ENCODE measurements around the gene ZFYVE28. TPM values are rescaled to one million over a fixed set of nuclear protein-coding genes. Genes with fewer than 3 reads are reported as not detected.

Gene ZFYVE28
- total and polyA plus RNA-seq, 8 donors, result 2.2 to 12.4 (median 3.9) TPM

DNA sequence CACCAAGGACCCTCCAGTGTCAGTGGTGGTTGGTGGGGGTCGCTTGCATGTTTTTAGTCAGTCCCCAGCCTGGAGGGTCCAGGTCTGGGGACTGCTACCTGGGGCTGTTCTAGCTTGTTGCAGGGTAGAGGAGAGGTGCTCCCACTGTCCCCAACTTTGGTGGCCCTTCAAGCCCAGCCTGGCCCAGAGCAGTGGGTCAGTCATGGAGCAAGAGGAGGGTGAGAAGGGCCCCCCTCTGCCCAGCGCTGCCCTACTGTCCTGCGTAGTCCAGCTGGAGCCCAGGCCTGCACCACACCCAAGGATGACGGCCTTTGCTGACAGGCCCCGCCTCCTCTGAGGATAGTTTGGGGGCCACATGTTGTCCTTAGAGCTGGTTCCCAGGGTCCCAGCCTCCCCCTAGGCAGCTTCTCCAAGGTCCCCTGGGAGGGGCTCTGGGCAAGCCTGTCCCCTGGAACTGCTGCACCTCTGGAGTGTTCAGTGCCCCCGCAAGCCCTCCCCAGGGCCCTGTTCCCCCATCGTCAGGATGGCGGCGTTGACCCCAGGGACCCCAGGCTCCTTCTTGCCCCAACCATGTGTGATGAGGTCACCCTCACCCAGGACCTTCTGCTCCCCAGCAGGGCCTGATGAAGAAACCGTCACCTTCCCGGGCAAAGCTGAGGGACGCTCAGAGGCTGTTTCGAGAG lies 7.1 kb upstream of the ZFYVE28 start:
- ATAC-seq (no peak), DNase-seq (no peak)
- H3K4me1 ChIP-seq, result no peaks in the 10 kb centered on the region
- TF ChIP-seq, protein P1, sequence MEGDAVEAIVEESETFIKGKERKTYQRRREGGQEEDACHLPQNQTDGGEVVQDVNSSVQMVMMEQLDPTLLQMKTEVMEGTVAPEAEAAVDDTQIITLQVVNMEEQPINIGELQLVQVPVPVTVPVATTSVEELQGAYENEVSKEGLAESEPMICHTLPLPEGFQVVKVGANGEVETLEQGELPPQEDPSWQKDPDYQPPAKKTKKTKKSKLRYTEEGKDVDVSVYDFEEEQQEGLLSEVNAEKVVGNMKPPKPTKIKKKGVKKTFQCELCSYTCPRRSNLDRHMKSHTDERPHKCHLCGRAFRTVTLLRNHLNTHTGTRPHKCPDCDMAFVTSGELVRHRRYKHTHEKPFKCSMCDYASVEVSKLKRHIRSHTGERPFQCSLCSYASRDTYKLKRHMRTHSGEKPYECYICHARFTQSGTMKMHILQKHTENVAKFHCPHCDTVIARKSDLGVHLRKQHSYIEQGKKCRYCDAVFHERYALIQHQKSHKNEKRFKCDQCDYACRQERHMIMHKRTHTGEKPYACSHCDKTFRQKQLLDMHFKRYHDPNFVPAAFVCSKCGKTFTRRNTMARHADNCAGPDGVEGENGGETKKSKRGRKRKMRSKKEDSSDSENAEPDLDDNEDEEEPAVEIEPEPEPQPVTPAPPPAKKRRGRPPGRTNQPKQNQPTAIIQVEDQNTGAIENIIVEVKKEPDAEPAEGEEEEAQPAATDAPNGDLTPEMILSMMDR (IDR thresholded peaks at IDR 0.05), result no peak
- no peaks in the 10 kb centered on the region for H3K9me3 ChIP-seq
- intact Hi-C loops (cut with DNase I), result no loop called here
- no peak overlapping the region for H3K4me3 ChIP-seq
- no peaks in the 10 kb centered on the region for H3K36me3 ChIP-seq
- peaks cover 0 to 26% of the 10 kb centered on the region in 2 donors for H3K27me3 ChIP-seq
- H3K27ac ChIP-seq, result no peak overlapping the region

DNA sequence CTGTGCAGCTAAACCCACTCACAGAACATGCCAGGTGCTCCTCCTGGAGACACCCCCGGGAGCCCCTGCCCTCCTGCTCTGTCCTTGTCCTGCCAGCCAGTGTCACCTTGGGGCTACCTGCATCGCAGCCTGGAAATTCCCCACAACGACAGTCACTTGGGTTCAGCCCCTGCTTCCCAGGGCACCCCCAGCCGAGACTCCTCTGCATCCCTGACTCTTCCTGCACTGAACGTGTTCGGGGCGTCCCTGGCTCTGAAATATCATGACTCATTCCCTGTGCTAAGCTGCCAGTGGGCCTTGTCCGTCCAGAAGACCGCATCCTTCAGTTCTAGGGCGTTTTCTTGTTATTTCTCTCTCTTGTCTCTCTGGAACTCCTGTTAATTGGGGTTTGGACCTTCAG lies 6.1 kb upstream of the ZFYVE28 start:
- ATAC-seq (no peak), DNase-seq (no peak)
- no peaks in the 10 kb centered on the region for H3K9me3 ChIP-seq
- H3K27me3 ChIP-seq, result peaks cover 4 to 36% of the 10 kb centered on the region in 2 donors
- H3K27ac ChIP-seq, result no peak overlapping the region
- H3K4me1 ChIP-seq, result peaks cover under 1 to 1% of the 10 kb centered on the region in 2 donors
- no peaks in the 10 kb centered on the region for H3K36me3 ChIP-seq
- intact Hi-C loops (cut with DNase I), result no loop called here
- no peak overlapping the region for H3K4me3 ChIP-seq
- TF ChIP-seq, protein P1 (IDR thresholded peaks at IDR 0.05), result no peak

DNA sequence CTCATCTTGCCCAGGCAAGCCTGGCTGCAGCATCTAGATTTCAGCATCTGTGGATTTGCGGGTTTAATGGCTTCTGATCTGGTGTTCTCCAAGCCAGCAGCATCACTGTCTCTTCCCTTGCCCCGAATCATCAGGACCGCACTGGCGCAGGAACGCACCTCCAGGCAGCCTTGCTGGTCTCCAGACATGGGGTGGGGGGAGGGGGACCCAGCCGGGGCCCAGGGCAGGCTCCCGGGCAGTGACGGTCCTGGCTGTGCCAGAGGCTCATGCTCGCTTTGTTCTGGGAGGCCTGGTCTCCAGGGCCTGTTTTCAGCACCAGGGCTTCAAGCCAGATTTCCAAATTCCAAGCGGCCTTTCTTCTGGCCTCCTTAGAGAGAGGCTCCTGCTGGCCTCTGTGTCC lies 5.2 kb upstream of the ZFYVE28 start:
- intact Hi-C loops (cut with DNase I), result no loop called here

DNA sequence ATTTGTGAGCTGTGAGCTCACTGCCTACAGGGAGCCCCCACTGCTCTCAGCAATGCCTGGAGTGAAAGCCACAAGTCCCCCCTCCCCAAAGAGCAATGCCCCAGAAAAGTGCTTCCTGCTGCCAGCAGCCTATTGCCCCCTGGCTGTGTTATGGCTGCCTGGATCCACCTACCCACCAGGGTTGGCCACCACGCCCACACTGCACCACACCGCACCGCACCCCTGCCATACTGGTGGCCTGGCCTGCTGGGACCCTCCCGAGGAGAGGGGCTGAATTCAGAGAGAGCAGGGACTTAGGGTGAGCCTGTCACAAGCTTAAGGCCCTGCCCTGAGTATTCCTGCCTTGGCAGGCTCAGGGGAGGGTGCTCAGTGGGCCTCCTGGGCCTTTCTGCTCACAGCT lies 4.6 kb upstream of the ZFYVE28 start:
- no peak overlapping the region for H3K4me3 ChIP-seq
- DNase-seq (no peak), ATAC-seq (no peak)
- peaks cover 7 to 10% of the 10 kb centered on the region in 2 donors for H3K4me1 ChIP-seq
- TF ChIP-seq, protein P1 (IDR thresholded peaks at IDR 0.05), result no peak
- H3K27me3 ChIP-seq, result peaks cover 7 to 47% of the 10 kb centered on the region in 2 donors
- no peaks in the 10 kb centered on the region for H3K9me3 ChIP-seq
- H3K27ac ChIP-seq, result no peak overlapping the region
- intact Hi-C loops (cut with DNase I), result no loop called here
- H3K36me3 ChIP-seq, result no peaks in the 10 kb centered on the region

More for the DNA sequence above, 5.2 kb upstream of the ZFYVE28 start:
- peaks cover 7 to 44% of the 10 kb centered on the region in 2 donors for H3K27me3 ChIP-seq
- ATAC-seq (no peak), DNase-seq (no peak)
- H3K36me3 ChIP-seq, result no peaks in the 10 kb centered on the region
- no peak overlapping the region for H3K27ac ChIP-seq
- H3K4me1 ChIP-seq, result peaks cover 7 to 9% of the 10 kb centered on the region in 2 donors
- H3K4me3 ChIP-seq, result no peak overlapping the region
- no peaks in the 10 kb centered on the region for H3K9me3 ChIP-seq
- TF ChIP-seq, protein P1 (IDR thresholded peaks at IDR 0.05), result no peak

DNA sequence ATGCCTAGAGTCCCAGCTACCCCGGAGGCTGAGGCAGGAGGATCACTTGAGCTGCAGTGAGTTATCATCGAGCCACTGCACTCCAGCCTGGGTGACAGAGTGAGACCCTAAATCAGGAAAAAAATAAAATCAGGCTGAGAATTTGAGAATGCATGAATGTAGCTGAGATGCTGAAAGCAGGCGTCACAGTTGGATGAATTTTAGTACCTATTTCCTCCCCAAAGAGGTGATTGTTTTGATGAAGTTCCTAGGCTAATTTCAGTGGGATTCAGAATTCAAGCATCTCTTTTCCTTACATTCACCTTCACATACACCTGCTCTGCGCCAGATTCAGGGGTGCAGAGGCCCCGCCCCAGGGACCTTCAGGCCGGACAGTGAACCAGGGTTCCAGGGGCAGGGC lies 3.5 kb upstream of the ZFYVE28 start:
- ATAC-seq (no peak), DNase-seq (no peak)
- Histone ChIP-seq H3K27ac (no peak overlapping the region), H3K4me1 (peaks cover 7 to 22% of the 10 kb centered on the region in 2 donors), H3K4me3 (no peak overlapping the region), H3K36me3 (no peaks in the 10 kb centered on the region), H3K9me3 (no peaks in the 10 kb centered on the region), H3K27me3 (peaks cover 9 to 59% of the 10 kb centered on the region in 2 donors)
- TF ChIP-seq, protein P1 (IDR thresholded peaks at IDR 0.05), result no peak
- intact Hi-C loops (cut with DNase I), result no loop called here
